ENCODE measurements around the gene ICA1L. TPM values are rescaled to one million over a fixed set of nuclear protein-coding genes. Genes with fewer than 3 reads are reported as not detected.
A peak's percentile ranks its signal among the peaks of the same experiment; 100 is the strongest.

The ICA1L gene
- total and polyA plus RNA-seq, 12 donors: 7.2 to 17.5 (median 8.4) TPM

DNA sequence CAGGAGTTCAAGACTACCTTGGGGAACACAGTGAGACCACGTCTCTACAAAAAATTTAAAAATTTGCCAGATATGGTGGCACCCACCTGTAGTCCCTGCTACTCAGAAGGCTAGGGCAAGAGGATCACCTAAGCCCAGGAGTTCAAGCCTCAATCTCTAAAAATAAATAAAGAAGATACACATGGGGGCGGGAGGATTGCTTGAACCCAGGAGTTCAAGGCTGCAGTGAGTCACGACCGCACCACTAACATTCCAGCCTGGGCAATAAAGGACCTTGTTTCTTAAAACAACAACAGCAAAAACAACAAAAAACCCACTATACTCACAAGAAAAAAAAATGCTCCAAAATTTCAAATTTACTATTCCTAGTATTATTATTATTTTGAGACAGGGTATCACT lies 10.0 kb upstream of the ICA1L start:
- DNase-seq: peak in 2 of 7 donors; percentile 13 to 30
- no peak overlapping the region for H3K4me3 ChIP-seq
- H3K4me1 ChIP-seq (replicated peaks in 1 of 2): no peaks in the 10 kb centered on the region
- peaks cover 0 to 12% of the 10 kb centered on the region in 2 donors for H3K36me3 ChIP-seq (replicated peaks in 1 of 2)
- 54 to 67% (median 58%) methylated on average over 4 of the region's 4 CpGs for WGBS, 4 donors
- intact Hi-C loops (cut with DNase I): no loop called here
- no peak overlapping the region for H3K27ac ChIP-seq
- H3K27me3 ChIP-seq: no peaks in the 10 kb centered on the region
- TF ChIP-seq, protein P1, sequence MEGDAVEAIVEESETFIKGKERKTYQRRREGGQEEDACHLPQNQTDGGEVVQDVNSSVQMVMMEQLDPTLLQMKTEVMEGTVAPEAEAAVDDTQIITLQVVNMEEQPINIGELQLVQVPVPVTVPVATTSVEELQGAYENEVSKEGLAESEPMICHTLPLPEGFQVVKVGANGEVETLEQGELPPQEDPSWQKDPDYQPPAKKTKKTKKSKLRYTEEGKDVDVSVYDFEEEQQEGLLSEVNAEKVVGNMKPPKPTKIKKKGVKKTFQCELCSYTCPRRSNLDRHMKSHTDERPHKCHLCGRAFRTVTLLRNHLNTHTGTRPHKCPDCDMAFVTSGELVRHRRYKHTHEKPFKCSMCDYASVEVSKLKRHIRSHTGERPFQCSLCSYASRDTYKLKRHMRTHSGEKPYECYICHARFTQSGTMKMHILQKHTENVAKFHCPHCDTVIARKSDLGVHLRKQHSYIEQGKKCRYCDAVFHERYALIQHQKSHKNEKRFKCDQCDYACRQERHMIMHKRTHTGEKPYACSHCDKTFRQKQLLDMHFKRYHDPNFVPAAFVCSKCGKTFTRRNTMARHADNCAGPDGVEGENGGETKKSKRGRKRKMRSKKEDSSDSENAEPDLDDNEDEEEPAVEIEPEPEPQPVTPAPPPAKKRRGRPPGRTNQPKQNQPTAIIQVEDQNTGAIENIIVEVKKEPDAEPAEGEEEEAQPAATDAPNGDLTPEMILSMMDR (IDR thresholded peaks at IDR 0.05): no peak
- TF ChIP-seq POLR2A (IDR thresholded peaks at IDR 0.05): no peak
- no peaks in the 10 kb centered on the region for H3K9me3 ChIP-seq (replicated peaks in 1 of 3)

GRCh38 chr2:202877699-202878098 lies 6.1 kb upstream of the ICA1L start:
- WGBS, 4 donors: 96 to 100% (median 98%) methylated on average over 2 of the region's 2 CpGs
- Histone ChIP-seq H3K36me3 (replicated peaks in 1 of 2) (no peaks in the 10 kb centered on the region), H3K9me3 (replicated peaks in 1 of 3) (no peaks in the 10 kb centered on the region), H3K27ac (no peak overlapping the region), H3K4me3 (no peak overlapping the region), H3K27me3 (no peaks in the 10 kb centered on the region), H3K4me1 (replicated peaks in 1 of 2) (no peaks in the 10 kb centered on the region)
- intact Hi-C loops (cut with DNase I): loop anchor here in 1 of 2 donors (10.0 kb wide), 1 partner anchor 293 kb away; no protein-coding TSS in a partner anchor
- TF ChIP-seq POLR2A (IDR thresholded peaks at IDR 0.05): no peak
- TF ChIP-seq, protein P1 (IDR thresholded peaks at IDR 0.05): no peak
- no peak for DNase-seq

DNA sequence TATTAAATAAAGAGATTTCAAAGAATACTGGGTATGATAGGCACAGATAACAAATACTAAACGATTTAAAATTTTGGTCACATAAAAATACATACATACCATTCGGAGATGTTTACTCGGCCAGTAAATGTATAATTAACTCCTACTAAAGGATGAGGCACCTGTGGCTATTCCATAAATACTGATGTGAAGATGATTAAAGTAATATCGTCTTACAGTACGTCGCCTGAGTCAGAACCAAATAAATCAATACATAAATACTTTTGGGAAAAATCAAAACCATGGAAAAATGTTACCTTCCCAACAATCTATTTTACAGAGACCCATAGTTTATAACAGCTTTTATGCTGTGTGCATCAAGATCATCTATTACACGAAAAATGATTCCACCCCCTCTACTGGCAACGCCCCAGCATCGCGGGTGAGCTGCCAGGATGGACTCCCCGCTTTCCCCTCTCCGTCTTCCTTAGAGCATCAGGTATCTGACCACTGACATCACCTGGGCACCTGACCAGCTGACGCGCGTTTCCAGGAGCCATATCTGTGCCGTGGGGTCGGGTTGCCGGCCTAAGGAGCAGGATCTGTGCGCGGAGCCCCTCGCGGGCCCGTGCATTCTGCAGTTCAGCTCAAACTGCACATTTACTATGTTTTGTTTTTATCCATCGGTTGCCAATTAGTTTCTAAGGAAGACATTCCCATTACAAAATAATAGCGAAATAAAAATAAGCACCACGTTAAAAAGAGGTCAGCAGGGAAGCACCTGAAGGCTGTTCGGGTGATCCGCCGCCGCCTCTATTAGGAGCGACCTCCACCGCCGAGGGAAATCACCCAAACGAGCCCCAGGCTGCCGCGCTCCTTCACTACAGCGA lies 901 bp downstream of the ICA1L start:
- intact Hi-C loops (cut with DNase I): loop anchor here in 1 of 2 donors (10.0 kb wide), 1 partner anchor 286 kb away; no protein-coding TSS in a partner anchor
- peak; percentile 62 to 92 (median 67) for DNase-seq

GRCh38 chr2:202861987-202862386 lies 9.6 kb downstream of the ICA1L start:
- intact Hi-C loops (cut with DNase I): no loop called here

More for the DNA sequence above, 901 bp downstream of the ICA1L start:
- WGBS, 4 donors: 2 to 3% (median 3%) methylated on average over 27 to 37 of the region's 37 CpGs
- Histone ChIP-seq H3K9me3 (replicated peaks in 1 of 3) (no peaks in the 10 kb centered on the region), H3K36me3 (replicated peaks in 1 of 2) (no peaks in the 10 kb centered on the region), H3K27ac (peak overlapping the region; percentile 7 to 88 (median 73)), H3K4me3 (peak overlapping the region; percentile 26 to 97 (median 78)), H3K4me1 (replicated peaks in 1 of 2) (peaks cover 0 to 12% of the 10 kb centered on the region in 2 donors), H3K27me3 (no peaks in the 10 kb centered on the region)
- TF ChIP-seq POLR2A (IDR thresholded peaks at IDR 0.05): peak in 1 of 2 donors; percentile 30
- TF ChIP-seq, protein P1 (IDR thresholded peaks at IDR 0.05): peak in 5 of 6 experiments; percentile 23 to 47 (median 45)

More at GRCh38 chr2:202861987-202862386, 9.6 kb downstream of the ICA1L start:
- no peak overlapping the region for H3K4me3 ChIP-seq
- H3K36me3 ChIP-seq (replicated peaks in 1 of 2): no peaks in the 10 kb centered on the region
- TF ChIP-seq, protein P1 (IDR thresholded peaks at IDR 0.05): no peak
- no peak for TF ChIP-seq POLR2A (IDR thresholded peaks at IDR 0.05)
- H3K27ac ChIP-seq: no peak overlapping the region
- no peaks in the 10 kb centered on the region for H3K9me3 ChIP-seq (replicated peaks in 1 of 3)
- DNase-seq: no peak
- H3K4me1 ChIP-seq (replicated peaks in 1 of 2): no peaks in the 10 kb centered on the region
- no peaks in the 10 kb centered on the region for H3K27me3 ChIP-seq
- 96 to 100% (median 99%) methylated on average over 3 of the region's 3 CpGs for WGBS, 4 donors

Measured in adrenal gland (tissue), 12 donors.